ENCODE data around the gene TTYH2. TPM values are rescaled to one million over a fixed set of nuclear protein-coding genes. Genes with fewer than 3 reads are reported as not detected.

TTYH2 gene
- total RNA-seq, 1 experiment from 2014 or later: 4.5 TPM

GRCh38 chr17:74212913-74213791, at the start of gene TTYH2 (continued):
- TF ChIP-seq ARID4B (CRISPR knock-in tag; IDR thresholded peaks at IDR 0.05; ENCODE audit: borderline replicate concordance) (peak; percentile 70; the same call in 1 of the 2 replicates), SMAD3 (CRISPR knock-in tag; IDR thresholded peaks at IDR 0.05; ENCODE audit: borderline replicate concordance) (no peak), ZNF317 (CRISPR knock-in tag; IDR thresholded peaks at IDR 0.05; ENCODE audit: borderline replicate concordance, low read depth) (no peak), AFF4 (CRISPR knock-in tag; IDR thresholded peaks at IDR 0.05; ENCODE audit: borderline replicate concordance) (no peak), AR (CRISPR knock-in tag; IDR thresholded peaks at IDR 0.05) (no peak), OVOL2 (CRISPR knock-in tag; IDR thresholded peaks at IDR 0.05; ENCODE audit: borderline replicate concordance) (no peak), SP1 (CRISPR knock-in tag; conservative IDR thresholded peaks at IDR 0.05) (peak; percentile 79), MLX (CRISPR knock-in tag; IDR thresholded peaks at IDR 0.05) (no peak), TEAD1 (CRISPR knock-in tag; IDR thresholded peaks at IDR 0.05) (0 out of 2 replicates have a peak, but pooled peaks have one; percentile 42), NFATC4 (CRISPR knock-in tag; IDR thresholded peaks at IDR 0.05) (no peak), ATF2 (CRISPR knock-in tag; IDR thresholded peaks at IDR 0.05; ENCODE audit: borderline replicate concordance, low read depth) (no peak), ZNF219 (CRISPR knock-in tag; IDR thresholded peaks at IDR 0.05; ENCODE audit: borderline replicate concordance) (no peak), HMGA2 (CRISPR knock-in tag; IDR thresholded peaks at IDR 0.05) (no peak)

All from WTC11 (cell line).